22Rv1 (cell line): Measurements from ENCODE around the gene PLEKHA8.

Source experiments
- H3K27ac ChIP-seq: fragments of 450-650 bp; 2 replicates; pipeline ENCODE4 v1.5.1; 2017
- CTCF ChIP-seq: fragments of 450-650 bp; IDR thresholded peaks from 2 replicates; pipeline ENCODE4 v1.5.1; 2017; ENCODE audit warnings: mild to moderate bottlenecking
- ZFX ChIP-seq: fragments of 450-650 bp; IDR thresholded peaks from 2 replicates; pipeline ENCODE4 v1.6.1; 2017; ENCODE audit warnings: antibody characterized with exemption, borderline replicate concordance

PLEKHA8 gene

GRCh38 chr7:30148951-30149459 is 120.8 kb downstream of the PLEKHA8 start:
- no peak overlapping the region for H3K27ac ChIP-seq
- TF ChIP-seq CTCF (no peak), ZFX (no peak)

- no peak overlapping the region for H3K27ac ChIP-seq
- no peak for TF ChIP-seq ZFX
- TF ChIP-seq CTCF, result no peak
Measured at GRCh38 chr7:30149640-30150272, 121.5 kb downstream of the PLEKHA8 start.

- TF ChIP-seq CTCF, result no peak
- TF ChIP-seq ZFX, result no peak
- no peak overlapping the region for H3K27ac ChIP-seq
Measured at GRCh38 chr7:30150711-30151110, 122.5 kb downstream of the PLEKHA8 start.

- no peak overlapping the region for H3K27ac ChIP-seq
- TF ChIP-seq CTCF (no peak), ZFX (no peak)
Measured at GRCh38 chr7:30154111-30154587, 125.9 kb downstream of the PLEKHA8 start.

- H3K27ac ChIP-seq, result no peak overlapping the region
- TF ChIP-seq CTCF, result no peak
- TF ChIP-seq ZFX, result no peak
Measured at GRCh38 chr7:30155481-30155880, 127.3 kb downstream of the PLEKHA8 start.

GRCh38 chr7:30157204-30157603 is 129.0 kb downstream of the PLEKHA8 start:
- no peak overlapping the region for H3K27ac ChIP-seq
- TF ChIP-seq ZFX (no peak), CTCF (no peak)

GRCh38 chr7:30159163-30159562 is 131.0 kb downstream of the PLEKHA8 start:
- TF ChIP-seq ZFX, result no peak
- TF ChIP-seq CTCF, result no peak
- H3K27ac ChIP-seq, result no peak overlapping the region
